ENCODE measurements around the gene POU2AF2. TPM values are rescaled to one million over a fixed set of nuclear protein-coding genes. Genes with fewer than 3 reads are reported as not detected.
A peak's percentile ranks its signal among the peaks of the same experiment; 100 is the strongest.
"Not testable (repeated sequence)": the region's sequence is repeated elsewhere in the genome, so short reads cannot be mapped to it uniquely, and the experiment has no call there.

Gene POU2AF2
- polyA plus RNA-seq, 3 donors, result 0.19 to 0.56 TPM; not detected in 1

DNA sequence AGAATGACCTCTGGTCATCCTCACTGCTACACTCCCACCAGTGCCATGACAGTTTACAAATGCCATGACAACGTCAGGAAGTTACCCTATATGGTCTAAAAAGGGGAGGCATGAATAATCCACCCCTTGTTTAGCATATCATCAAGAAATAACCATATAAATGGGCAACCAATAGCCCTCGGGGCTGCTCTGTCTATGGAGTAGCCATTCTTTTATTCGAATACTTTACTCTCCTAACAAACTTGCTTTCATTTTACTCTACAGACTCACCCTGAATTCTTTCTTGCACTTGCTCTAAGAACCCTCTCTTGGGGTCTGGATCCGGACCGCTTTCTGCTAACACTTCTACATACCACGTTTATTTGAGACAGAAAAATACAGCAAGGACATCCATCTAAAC, 74.7 kb downstream of the POU2AF2 start:
- not testable (repeated sequence) for H3K27ac ChIP-seq (ENCODE audit: low read depth, low read length)
- 83 to 86% (median 85%) methylated on average over 6 of the region's 6 CpGs for WGBS, 3 donors

DNA sequence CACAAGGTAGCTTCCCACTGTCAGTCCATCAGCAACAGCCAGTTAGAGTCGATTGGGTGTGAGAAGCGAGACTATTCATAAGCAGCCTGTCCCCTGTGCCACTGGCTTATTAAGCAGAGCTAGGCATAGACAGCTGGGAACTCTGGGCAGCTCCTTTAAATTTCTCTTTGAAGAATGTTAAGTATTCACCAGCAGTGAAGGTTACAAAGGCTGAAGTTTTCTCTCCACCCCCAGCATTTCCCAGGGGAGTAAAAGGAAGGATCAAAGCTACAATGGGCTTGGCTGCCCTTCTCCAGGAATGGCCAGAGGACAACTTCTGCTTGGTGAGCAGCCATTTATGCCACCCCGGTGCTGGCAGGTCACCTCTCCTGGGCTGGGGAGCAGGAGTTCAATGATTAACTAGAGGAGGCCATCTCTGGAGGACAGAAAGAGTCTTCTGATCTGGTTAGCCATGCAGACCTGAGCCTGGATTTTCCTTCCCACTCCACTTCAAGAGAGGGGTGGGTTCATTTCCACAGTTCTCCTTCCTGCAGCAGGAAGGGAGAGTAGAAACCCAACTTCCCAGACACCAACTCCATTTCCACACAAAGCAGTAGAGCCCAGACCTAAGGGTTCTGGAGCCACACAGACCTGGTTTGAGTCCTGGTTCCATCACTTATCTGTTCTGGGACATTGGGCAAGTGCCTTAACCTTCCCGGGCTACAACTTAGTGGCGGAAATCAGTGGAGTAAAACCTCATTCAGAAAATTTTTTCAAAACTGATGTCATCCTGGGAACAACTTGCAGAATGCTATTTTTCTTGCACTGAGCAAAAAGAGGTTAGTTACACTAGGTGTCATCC, 75.4 kb downstream of the POU2AF2 start:
- H3K27ac ChIP-seq (ENCODE audit: low read depth, low read length), result no peak overlapping the region
- WGBS, 3 donors, result 64 to 87% (median 83%) methylated on average over 5 of the region's 5 CpGs

DNA sequence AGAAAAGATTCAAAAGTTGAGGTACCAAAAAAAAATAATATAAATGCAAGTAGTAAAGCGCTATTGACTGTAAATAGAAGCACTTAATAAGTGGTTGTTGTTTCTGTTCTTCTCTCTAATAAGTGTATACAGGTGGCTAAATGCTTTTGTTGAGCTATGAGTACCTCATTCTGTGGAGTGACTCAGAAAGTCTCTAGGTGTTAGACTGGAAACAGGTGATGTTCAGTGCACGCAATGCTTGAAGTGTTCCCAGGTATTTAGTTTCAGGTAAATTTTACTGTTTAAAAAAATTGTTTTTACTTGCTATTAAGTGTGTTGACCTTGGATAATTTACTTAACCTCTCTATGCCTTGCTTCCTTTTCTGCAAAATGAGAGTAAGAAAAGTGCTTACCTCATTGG, 77.0 kb downstream of the POU2AF2 start:
- WGBS, 3 donors, result 94 to 96% (median 94%) methylated on average over 2 of the region's 2 CpGs
- H3K27ac ChIP-seq (ENCODE audit: low read depth, low read length), result no peak overlapping the region

DNA sequence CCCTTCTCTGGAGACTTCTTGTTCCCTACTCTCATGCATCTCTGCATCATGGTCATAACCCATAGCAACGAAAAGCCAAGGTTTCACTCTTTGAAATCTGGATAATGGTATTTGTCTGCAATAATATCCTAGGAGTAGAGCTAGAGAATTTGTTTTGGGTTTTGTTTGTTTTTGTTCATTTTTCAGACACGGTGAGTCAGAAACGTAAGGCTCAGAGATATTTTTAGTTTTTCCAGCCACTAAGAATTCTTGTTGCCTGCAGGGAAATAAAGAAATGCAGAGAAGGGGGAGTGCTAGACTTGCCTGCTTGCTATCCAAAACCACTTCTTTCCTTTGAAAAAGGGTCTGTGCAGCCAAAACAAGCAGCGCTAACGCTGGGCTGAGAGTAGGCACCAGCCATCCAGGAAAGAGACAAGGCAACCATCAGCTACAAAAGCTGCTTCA, 78.8 kb downstream of the POU2AF2 start:
- 45 to 55% (median 55%) methylated on average over 5 of the region's 5 CpGs for WGBS, 3 donors
- no peak overlapping the region for H3K27ac ChIP-seq (ENCODE audit: low read depth, low read length)

DNA sequence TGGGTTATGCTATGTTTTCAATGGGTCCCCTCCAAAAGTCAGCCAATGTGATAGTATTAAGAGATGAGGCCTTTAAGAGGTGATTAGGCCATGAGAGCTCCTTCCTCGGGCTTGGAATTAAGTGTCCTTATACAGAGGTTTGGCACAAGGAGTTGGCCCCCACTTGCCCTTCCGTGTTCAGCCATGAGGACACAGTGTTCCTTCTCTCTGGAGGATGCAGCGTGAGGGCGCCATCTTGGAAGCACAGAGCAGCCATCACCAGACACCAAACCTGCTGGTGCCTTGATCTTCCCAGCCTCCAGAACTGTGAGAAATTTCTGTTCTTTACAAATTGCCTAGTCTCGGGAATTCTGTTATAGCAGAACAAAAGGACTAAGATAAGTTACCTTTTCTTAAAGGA, 79.7 kb downstream of the POU2AF2 start:
- 83 to 93% (median 93%) methylated on average over 5 of the region's 5 CpGs for WGBS, 3 donors
- H3K27ac ChIP-seq (ENCODE audit: low read depth, low read length), result no peak overlapping the region

DNA sequence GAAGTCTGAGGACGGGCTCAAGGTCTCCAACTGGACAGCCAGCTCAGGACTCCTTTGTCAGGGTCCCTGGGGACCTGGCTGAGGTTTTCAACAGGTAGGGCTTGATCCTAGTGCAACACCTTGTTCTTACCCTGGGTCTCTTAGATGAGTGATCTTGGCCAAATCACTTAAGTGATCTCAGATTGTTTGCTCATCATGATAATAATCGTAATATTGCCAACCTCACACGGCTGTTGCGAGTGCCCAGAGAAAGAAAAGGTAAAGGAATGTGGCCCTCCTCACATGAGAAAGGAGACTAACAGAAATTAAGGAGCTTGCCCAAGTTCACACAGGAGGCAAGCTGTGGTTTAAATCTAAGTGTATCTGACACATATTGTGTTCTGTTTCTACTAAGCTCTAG, 81.3 kb downstream of the POU2AF2 start:
- 35 to 94% (median 75%) methylated on average over 4 of the region's 4 CpGs for WGBS, 3 donors
- no peak overlapping the region for H3K27ac ChIP-seq (ENCODE audit: low read depth, low read length)

DNA sequence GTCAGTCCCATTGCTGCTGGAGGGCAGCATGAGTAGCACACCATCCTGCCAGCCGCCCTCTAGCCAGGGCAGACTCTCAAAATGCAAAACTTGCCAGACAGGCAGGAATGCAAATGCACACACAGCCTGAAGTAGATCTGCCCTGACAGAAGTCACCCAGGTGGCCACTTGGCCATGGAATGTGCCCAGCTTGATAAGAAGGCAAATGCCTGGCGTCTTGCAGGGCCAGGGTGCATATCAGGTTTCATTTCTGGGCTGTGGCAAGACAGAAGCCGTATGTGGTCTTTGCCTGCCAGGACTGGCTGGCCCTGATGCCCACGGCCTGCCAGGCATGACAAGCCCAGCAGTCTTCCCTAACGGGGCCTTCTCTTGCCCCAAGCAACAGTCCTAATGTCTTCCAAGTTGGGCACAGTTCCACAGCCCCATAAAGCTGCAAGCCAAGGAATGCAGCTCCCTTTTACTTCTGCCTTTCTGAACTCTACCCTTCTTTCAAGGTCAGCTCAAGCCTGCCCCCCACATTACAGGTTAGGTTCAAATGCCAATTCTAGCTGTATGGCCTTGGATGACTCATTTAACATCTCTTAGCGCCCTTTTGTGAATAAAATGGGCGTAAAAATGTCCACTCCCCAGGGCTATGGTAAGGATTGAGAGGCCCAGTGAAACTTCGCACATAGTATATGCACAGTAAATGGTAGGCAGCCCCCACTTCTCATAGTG, 82.5 kb downstream of the POU2AF2 start:
- H3K27ac ChIP-seq (ENCODE audit: low read depth, low read length), result no peak overlapping the region
- WGBS, 3 donors, result 29 to 70% (median 68%) methylated on average over 7 to 8 of the region's 8 CpGs

DNA sequence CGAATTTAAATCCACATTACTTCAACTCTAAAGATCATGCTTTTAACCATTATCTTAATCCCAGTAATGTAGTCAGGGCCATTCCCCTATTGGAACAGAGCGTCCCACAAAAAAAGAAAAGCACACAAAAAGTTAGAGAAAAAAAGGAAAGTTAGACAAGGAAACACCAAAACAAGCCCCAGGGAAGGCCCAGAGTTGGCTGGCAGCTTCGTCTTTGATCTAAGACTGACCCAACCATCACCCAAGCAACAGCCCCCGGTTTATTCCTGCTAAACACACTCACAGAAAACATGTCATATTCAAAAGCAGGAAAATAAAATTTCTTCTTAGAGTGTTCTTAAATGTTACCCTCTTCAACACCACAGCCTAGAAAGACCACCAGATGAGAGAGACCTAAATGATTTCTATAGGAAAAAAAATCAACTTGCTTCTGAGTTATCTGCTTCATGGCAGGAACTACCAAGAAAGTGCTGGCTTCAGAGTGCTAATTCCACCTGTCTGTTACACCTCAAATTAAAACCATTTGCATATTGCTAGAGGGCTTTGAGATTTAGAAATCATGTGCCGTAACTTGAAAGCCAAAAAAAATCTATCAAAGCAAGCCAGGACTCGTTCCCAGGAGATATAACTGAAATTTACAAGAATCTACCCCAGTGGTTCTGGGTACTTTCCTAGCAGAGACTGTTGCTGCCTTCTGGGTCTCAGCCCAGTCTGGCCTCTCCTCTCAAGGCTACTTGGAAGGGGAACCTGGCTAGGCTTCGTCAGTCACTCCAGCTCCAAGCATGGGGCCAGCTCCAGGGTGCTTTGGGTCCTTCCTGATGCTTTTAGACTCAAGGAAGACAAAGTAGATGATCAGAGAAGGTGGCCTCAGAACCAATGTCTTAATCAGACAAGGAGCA, 84.0 kb downstream of the POU2AF2 start:
- 55 to 66% (median 65%) methylated on average over 7 of the region's 7 CpGs for WGBS, 3 donors
- no peak overlapping the region for H3K27ac ChIP-seq (ENCODE audit: low read depth, low read length)

DNA sequence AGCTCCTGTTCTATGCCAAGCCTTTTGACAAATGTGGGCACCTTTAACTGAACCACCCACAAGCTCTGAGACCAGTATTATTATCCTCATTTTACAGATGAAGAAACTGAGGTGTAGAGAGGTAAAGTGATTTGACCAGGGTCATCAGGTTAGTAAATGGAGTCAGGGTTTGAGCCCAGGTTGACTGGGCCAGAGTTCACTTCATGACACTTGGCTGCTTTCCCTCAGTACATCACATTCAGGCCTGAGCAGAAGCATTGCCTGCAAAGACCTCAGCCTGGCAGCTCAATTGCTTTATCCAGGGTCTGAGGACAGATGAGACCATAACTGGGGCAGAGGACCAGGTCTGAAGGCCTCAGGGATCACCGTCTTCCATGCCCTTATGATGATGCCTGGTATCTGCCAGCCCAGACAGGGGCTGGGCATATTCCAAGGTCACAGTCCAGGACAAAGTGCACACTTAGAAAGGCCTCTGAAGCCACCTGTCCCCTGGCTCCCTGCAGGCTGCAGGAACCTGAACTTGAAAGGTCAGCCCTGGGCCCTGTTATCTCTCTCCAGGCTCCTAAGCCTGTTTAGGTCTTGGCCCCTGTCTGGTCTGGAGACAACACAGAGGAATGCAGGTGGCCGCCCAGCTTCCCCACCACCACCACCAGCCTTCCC, 84.8 kb downstream of the POU2AF2 start:
- peak overlapping the region; percentile 3 for H3K27ac ChIP-seq (ENCODE audit: low read depth, low read length)
- WGBS, 3 donors, result 52 to 95% (median 88%) methylated on average over 2 of the region's 2 CpGs

DNA sequence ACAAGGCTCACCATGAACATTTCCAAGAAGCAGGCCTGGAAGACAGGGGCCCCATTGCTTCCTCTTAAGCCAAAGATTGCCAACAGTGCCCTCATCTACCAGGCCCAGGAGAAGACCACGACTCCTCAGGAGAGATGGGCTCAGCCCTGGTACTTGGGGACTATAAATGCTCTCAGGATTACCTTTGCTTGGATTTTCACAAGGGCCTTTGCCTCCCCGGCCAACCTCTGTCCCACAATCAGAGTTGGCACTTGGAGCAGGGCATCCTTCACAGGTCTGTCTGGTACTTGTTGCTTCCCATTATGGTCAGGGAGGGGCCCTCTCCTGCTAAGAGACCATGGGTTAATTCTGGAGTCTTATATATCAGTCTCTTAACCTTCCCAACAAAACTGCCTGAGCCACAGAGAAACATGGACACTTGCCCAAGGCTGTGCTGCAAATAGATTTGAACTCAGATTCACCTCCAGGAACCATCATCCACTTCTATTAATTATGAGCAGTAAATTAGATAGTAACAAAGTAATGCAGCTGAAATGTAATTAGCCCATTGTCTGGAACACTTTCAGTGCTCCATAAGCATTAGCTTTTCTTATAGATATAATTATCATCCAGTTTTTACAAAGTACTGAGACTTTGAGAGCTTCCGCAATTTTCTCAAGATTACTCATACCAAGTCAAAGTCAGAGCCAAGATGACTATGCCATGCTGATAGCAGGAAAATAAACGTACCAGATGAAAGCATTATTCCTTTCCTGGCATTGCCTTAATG, 86.4 kb downstream of the POU2AF2 start:
- WGBS, 3 donors, result 57 to 75% (median 64%) methylated on average over 4 of the region's 4 CpGs
- no peak overlapping the region for H3K27ac ChIP-seq (ENCODE audit: low read depth, low read length)

DNA sequence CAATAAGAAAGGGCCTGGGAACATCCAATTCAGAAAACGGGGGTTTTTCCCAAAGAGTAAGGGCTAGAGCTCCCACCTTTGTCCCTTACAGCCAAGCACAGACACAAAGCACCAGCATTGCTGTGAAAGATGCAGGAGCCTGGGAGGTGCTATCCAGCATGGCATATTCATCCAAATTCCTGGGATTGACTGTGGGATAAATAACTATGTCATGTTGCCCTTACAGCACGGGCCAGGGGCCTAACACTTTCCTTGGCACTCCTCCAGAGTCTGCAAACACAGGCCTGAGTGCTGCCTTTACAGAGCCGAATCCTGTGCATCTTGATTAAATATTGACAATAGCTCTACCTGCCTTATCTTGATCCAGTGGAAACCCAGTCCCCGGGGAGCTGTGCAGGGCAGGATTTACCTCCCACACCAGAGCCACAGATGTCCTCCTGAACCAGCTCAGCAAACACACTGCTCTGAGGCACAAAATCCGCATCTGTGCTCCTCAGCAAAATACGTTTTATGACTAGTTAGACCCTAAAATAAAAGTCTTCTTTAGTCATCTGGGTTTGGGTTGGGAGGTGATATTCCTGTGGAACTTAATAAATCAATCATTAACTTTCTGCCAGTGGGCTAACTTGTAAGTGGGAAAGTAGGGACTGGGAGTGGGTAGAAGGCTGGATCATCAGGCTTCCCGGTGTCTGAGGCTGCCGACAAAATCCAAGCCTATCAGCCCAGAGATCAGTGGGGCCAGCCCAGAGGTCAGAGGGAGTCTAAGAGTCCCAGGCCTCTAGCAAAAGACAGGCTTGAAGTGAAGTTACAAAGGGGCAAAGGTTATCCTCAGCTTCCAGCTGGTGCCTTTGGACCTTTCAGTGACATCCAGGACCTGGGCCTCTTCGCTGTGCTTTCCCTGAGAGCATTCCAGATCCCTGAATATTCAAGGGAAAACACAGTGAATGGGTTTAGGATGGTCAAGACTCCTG, 89.3 kb downstream of the POU2AF2 start:
- H3K27ac ChIP-seq (ENCODE audit: low read depth, low read length), result no peak overlapping the region
- WGBS, 3 donors, result 28 to 75% (median 71%) methylated on average over 9 of the region's 9 CpGs

DNA sequence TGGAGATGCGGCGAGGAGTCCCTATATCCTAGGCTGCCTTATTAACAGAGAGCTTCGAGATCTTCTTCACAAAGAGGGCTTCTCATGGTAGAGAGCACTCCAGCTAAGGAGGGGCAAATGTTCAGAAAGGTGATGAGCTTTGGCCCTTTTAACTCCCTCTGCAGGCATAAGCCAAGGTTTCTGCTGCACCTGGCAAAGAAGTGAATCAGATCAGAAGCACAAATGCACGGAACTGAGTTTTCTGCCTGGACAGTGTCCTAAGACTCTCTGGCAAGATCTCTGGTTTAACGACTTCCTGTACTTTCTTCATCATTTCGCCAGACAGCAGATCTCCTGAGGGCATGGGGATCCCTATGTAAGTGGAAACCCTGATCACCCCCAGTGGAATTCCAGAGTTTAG, 90.0 kb downstream of the POU2AF2 start:
- WGBS, 3 donors, result 58 to 61% (median 60%) methylated on average over 6 of the region's 6 CpGs
- H3K27ac ChIP-seq (ENCODE audit: low read depth, low read length), result no peak overlapping the region

Other genes with a start within 250 kb of the POU2AF2 start
- 1 to 10 TPM in 2 of 3 donors, under 1 TPM in 1; 0.85 to 3.3 (median 1.5) TPM for gene POU2AF3, start 52.8 kb downstream of the POU2AF2 start, polyA plus RNA-seq
- gene POU2AF1, start 133.6 kb downstream of the POU2AF2 start, polyA plus RNA-seq, result under 1 TPM in 2 of 3 donors, not detected in 1; 0.51 to 0.55 TPM